ENCODE measurements around the gene CLSTN2. TPM values are rescaled to one million over a fixed set of nuclear protein-coding genes. Genes with fewer than 3 reads are reported as not detected.
A peak's percentile ranks its signal among the peaks of the same experiment; 100 is the strongest.

Gene CLSTN2
- total RNA-seq, 1 donor, result 7.3 TPM

DNA sequence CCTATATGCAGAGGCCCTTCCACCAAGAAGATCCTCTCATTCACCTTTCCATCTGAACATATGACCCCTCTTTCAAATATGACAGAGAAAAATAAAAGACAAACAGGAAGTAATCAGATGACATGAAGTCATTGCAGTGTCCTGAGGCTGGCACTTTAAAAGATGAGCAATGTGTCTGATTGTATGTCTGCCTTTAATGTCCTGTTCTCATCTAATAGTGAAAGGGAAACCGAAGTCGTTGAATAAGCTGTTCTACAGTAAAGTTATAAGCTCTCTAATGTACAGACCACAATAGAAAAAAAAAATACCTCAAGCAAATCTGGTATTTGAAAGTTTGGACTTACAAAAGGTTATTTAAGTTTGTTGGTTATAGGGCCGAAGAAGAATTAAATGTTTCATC, 243.0 kb downstream of the CLSTN2 start:
- no peak for DNase-seq (ENCODE audit: low read depth)
- no peak overlapping the region for H3K4me3 ChIP-seq (ENCODE audit: low read depth, low read length)
- no peak for TF ChIP-seq CTCF (IDR thresholded peaks at IDR 0.05; ENCODE audit: insufficient read depth, low read depth, low read length)

DNA sequence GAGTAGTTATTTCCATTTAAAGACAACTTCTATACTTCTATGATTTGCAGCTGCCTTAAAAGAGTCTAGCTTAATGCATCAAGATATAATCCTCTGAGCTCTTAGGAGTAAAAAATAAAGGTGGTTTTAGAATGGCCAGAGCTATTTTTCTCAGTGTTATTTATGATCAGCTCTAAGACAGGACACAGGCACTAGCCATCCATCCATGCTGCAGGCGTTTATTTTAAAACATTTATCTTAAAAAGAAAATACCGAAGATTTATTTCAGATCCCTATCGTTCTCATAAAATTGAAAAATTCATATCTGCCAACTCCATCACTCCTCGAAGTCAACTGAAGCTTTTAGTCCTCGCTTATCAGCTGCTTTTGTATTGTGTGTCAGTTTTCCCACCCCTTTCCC, 243.5 kb downstream of the CLSTN2 start:
- TF ChIP-seq CTCF (IDR thresholded peaks at IDR 0.05; ENCODE audit: insufficient read depth, low read depth, low read length), result no peak
- no peak for DNase-seq (ENCODE audit: low read depth)
- H3K4me3 ChIP-seq (ENCODE audit: low read depth, low read length), result no peak overlapping the region

DNA sequence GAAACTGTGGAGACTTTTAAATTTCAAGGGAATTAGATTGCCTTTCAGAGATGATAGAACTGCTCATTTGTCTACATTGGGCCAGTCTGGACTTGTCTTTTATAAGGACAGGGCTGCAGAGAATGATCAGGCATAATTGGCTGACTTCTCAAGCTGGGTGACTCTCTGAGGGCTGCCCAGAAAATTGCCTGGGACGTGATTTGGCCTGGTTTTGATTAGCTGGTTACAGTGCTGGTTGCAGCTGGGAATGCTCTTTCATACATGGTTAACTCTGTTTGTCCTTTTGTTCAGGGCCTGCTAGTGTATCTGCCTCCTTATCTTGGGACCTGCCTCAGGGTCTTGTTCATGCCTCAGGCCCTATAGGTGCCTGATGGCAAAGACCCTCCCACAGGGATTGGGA, 245.6 kb downstream of the CLSTN2 start:
- DNase-seq (ENCODE audit: low read depth), result no peak
- TF ChIP-seq CTCF (IDR thresholded peaks at IDR 0.05; ENCODE audit: insufficient read depth, low read depth, low read length), result no peak
- no peak overlapping the region for H3K4me3 ChIP-seq (ENCODE audit: low read depth, low read length)

DNA sequence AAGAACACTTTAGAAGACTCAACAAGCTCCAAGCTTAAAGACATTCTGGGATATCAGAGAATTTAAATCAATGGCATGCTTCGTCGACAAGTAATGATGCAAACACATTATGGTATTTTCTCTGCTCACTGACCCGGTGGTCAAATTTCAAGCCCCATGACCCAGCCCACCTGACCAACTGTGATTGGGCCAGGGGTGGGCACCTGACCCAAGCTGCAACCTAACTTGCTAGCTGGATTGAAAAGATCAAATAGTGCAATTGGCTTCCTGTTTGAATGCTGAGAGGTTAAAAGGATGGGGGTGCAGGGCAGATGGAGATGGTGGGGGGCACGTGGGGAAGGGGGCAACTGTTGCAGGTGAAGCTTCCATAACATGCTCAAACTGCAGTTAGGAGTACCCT, 250.4 kb downstream of the CLSTN2 start:
- TF ChIP-seq CTCF (IDR thresholded peaks at IDR 0.05; ENCODE audit: insufficient read depth, low read depth, low read length), result no peak
- H3K4me3 ChIP-seq (ENCODE audit: low read depth, low read length), result no peak overlapping the region
- DNase-seq (ENCODE audit: low read depth), result no peak

- peak; percentile 46 for DNase-seq (ENCODE audit: low read depth)
- no peak overlapping the region for H3K4me3 ChIP-seq (ENCODE audit: low read depth, low read length)
- TF ChIP-seq CTCF (IDR thresholded peaks at IDR 0.05; ENCODE audit: insufficient read depth, low read depth, low read length), result no peak
Observed at GRCh38 chr3:140186421-140186920, 251.5 kb downstream of the CLSTN2 start.

DNA sequence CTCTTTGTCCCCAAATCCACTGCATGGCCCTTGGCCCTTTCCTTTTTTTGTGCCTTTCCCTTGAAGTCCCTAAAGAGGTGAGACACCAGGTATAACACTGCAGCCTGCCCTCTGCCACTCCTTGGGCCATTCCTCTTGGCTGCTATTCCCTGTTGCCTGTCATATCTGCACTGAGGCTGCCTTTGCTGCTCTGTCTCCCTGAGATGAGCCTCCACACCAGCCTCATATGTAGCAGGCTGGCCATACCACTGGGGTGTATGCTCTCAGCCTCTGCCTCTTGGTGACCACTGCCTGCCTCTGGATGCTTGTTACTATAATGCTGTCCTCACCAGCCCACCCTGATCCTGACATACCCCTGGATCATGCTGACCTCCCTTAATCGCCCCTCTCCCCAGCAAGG, 252.0 kb downstream of the CLSTN2 start:
- no peak overlapping the region for H3K4me3 ChIP-seq (ENCODE audit: low read depth, low read length)
- no peak for DNase-seq (ENCODE audit: low read depth)
- no peak for TF ChIP-seq CTCF (IDR thresholded peaks at IDR 0.05; ENCODE audit: insufficient read depth, low read depth, low read length)

- no peak for TF ChIP-seq CTCF (IDR thresholded peaks at IDR 0.05; ENCODE audit: insufficient read depth, low read depth, low read length)
- H3K4me3 ChIP-seq (ENCODE audit: low read depth, low read length), result no peak overlapping the region
- DNase-seq (ENCODE audit: low read depth), result no peak
Observed at GRCh38 chr3:140187656-140188221, 252.8 kb downstream of the CLSTN2 start.

All from fibroblast of villous mesenchyme (primary cell).